ENCODE measurements around the gene PRR22. TPM values are rescaled to one million over a fixed set of nuclear protein-coding genes. Genes with fewer than 3 reads are reported as not detected.

PRR22 gene
- total and polyA plus RNA-seq, 9 of the 15 experiments (the other 6 are each of a cell fraction or from before 2014, with no cell fraction given), result 0.03 to 12.0 (median 2.0) TPM; not detected in 1

- TF ChIP-seq ZBTB9 (CRISPR knock-in tag; IDR thresholded peaks at IDR 0.05), result 0 out of 2 replicates have a peak, but pooled peaks have one; percentile 69
- peak; percentile 84 for TF ChIP-seq SP1 (CRISPR knock-in tag; IDR thresholded peaks at IDR 0.05)
- TF ChIP-seq GMEB1 (CRISPR knock-in tag; IDR thresholded peaks at IDR 0.05), result peak; percentile 61
- peak; percentile 34; the same call in 1 of the 2 replicates for TF ChIP-seq TRIM28 (IDR thresholded peaks at IDR 0.05)
- no peak for TF ChIP-seq NR4A1 (CRISPR knock-in tag; IDR thresholded peaks at IDR 0.05)
- peak; percentile 20; the same call in 1 of the 2 replicates for TF ChIP-seq NR4A1 (tag; IDR thresholded peaks at IDR 0.05)
- TF ChIP-seq GTF2E2 (tag; IDR thresholded peaks at IDR 0.05), result peak; percentile 87; the same call in 1 of the 2 replicates
- peak; percentile 90; the same call in 1 of the 2 replicates for TF ChIP-seq POLR2AphosphoS2 (IDR thresholded peaks at IDR 0.05; ENCODE audit: low read length)
- peak; percentile 99 for TF ChIP-seq NCOA6 (IDR thresholded peaks at IDR 0.05)
- TF ChIP-seq TAF7 (tag; IDR thresholded peaks at IDR 0.05), result peak; percentile 87
- 0 out of 2 replicates have a peak, but pooled peaks have one; percentile 19 for TF ChIP-seq CREB3 (tag; conservative IDR thresholded peaks at IDR 0.05; ENCODE audit: low read depth)
- TF ChIP-seq ZBTB1 (CRISPR knock-in tag; IDR thresholded peaks at IDR 0.05; ENCODE audit: borderline replicate concordance, low read depth), result no peak; the same call in 1 of the 2 replicates
- no peak for TF ChIP-seq ZNF140 (CRISPR knock-in tag; IDR thresholded peaks at IDR 0.05)
- TF ChIP-seq PML (IDR thresholded peaks at IDR 0.05; ENCODE audit: low read length), result peak; percentile 91
- TF ChIP-seq CHCHD3 (CRISPR knock-in tag; IDR thresholded peaks at IDR 0.05), result no peak
- TF ChIP-seq ESRRA (IDR thresholded peaks at IDR 0.05; ENCODE audit: borderline replicate concordance, low read depth), result peak; percentile 93
- TF ChIP-seq TRIM24 (IDR thresholded peaks at IDR 0.05), result peak in 1 of 2 experiments; percentile 79; a peak in 3 of 4 replicates
- TF ChIP-seq ZNF592 (IDR thresholded peaks at IDR 0.05), result peak; percentile 66; the same call in 1 of the 2 replicates
- no peak for TF ChIP-seq TAF9B (IDR thresholded peaks at IDR 0.05; ENCODE audit: partially characterized antibody)
- peak; percentile 97 for TF ChIP-seq POLR2H (tag; IDR thresholded peaks at IDR 0.05; ENCODE audit: low read depth)
- peak; percentile 99 for TF ChIP-seq SUPT5H (IDR thresholded peaks at IDR 0.05)
These were observed 43.5 kb upstream of the PRR22 start (continued) for GRCh38 chr19:5827891-5828660.

All from K562 (cell line).